H1 (cell line): ENCODE measurements around the gene CPSF4. TPM values are rescaled to one million over a fixed set of nuclear protein-coding genes. Genes with fewer than 3 reads are reported as not detected.

Experiments
- RBBP5 ChIP-seq: IDR thresholded peaks from 2 replicates; pipeline ENCODE4 v1.7.1; 2012; ENCODE audit warnings: low read depth, mild to moderate bottlenecking, inconsistent platforms, low read length, moderate library complexity, borderline replicate concordance
- polyA plus RNA-seq, 7 experiments: library from polyadenylated mRNA; depleted of rRNA in 3 of 7; stranded (reverse) in 5 of 7; unstranded in 2 of 7; fragments of >200 nt in 5 of 7; fragments of 200-250 nt in 2 of 7; gene quantifications; 1 replicate in 5 of 7; 2 replicates in 1 of 7; 4 replicates in 1 of 7; pipeline versions ENCODE4 v1.2.1 to v1.2.3, GENCODE V29; 2011 to 2013; ENCODE audit warnings: missing spikeins in 2 of 7, mixed read lengths in 2 of 7
- total RNA-seq: library from RNA; stranded (reverse); fragmentation: NEBNext Ultra II Directional; extraction: Animal tissue kit (Norgen Biotek cat#: 25700); gene quantifications from 2 replicates; pipeline ENCODE4 v1.2.1, GENCODE V29; 2021

Gene CPSF4
- total and polyA plus RNA-seq, 2 of the 8 experiments (the other 6 are each of a cell fraction or from before 2014, with no cell fraction given) = 77.5 to 103 TPM

DNA sequence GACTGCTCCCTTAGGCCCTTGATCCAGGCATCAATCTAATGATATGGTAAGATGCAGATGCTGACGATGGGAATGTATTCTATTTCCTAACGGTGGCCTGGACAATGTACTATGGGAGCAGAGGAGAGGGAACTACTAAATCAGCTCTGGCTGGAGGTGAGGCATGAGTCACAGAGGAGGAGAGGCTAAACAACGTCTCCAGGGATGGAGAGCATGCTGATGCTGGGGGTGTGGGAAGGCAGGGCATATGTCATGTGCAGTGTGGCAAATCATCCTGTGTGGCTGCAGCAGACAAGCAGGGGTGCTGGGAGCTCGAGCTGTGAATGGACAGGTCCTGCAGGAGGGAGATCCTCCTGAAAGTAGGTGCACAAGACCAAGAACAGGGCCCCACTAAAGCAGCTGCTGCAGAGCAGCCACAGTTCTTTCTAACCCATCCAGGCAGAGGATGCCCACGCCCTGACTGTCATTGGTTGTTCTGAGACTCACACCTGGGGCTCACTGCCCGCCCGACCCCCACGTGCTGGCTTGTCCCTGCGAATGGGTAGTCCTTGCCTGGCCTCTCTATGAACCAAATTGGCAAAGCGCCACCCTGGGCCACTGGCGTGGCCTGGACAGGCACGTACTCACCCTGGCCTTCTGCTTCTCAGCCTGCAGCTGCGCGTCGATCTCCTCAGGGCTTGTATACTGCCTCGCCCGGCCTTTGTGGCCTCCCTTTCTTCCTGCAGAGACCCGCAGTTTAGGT lies 34.3 kb upstream of the CPSF4 start (continued):
- no peak for TF ChIP-seq RBBP5
